Measurements from ENCODE around the gene LOXL3.

- no peak for TF ChIP-seq TAF1 (IDR thresholded peaks at IDR 0.05; ENCODE audit: borderline replicate concordance, low read depth, low read length)
- no peak for TF ChIP-seq CTCF (IDR thresholded peaks at IDR 0.05)
- TF ChIP-seq NRF1 (IDR thresholded peaks at IDR 0.05; ENCODE audit: low read depth, low read length): no peak
- no peak for TF ChIP-seq EP300 (IDR thresholded peaks at IDR 0.05; ENCODE audit: borderline replicate concordance in 1 of 2, low read depth in 1 of 2, low read length in 1 of 2)
- no peak for TF ChIP-seq MAX (IDR thresholded peaks at IDR 0.05; ENCODE audit: low read depth)
Observed at GRCh38 chr2:74546004-74546403, 7.7 kb downstream of the LOXL3 start.
